Trophoblast cell (in vitro differentiated cells and primary cell): ENCODE measurements around the gene C2CD4D. TPM values are rescaled to one million over a fixed set of nuclear protein-coding genes. Genes with fewer than 3 reads are reported as not detected.

Experiments used
- DNase-seq, 2 donors: peaks; one replicate each; pipeline ENCODE4 v3.0.0-alpha.2; 2016
- H2AFZ ChIP-seq: 2 replicates; pipeline ENCODE4 v1.6.1; 2013; ENCODE audit warnings: low read length, moderate library complexity, mild to moderate bottlenecking; ENCODE audit not compliant: insufficient read depth, poor library complexity
- H2AK5ac ChIP-seq: 2 replicates; pipeline ENCODE4 v1.6.1; 2013; ENCODE audit warnings: mild to moderate bottlenecking, low read length
- H2BK120ac ChIP-seq: 2 replicates; pipeline ENCODE4 v1.6.1; 2013; ENCODE audit warnings: low read length, mild to moderate bottlenecking, moderate library complexity; ENCODE audit not compliant: insufficient read depth, poor library complexity
- H2BK12ac ChIP-seq: 2 replicates; pipeline ENCODE4 v1.6.1; 2013; ENCODE audit warnings: mild to moderate bottlenecking, low read length, moderate library complexity
- H2BK5ac ChIP-seq: 2 replicates; pipeline ENCODE4 v1.6.1; 2013; ENCODE audit warnings: low read length, low read depth, moderate library complexity, mild to moderate bottlenecking; ENCODE audit not compliant: poor library complexity
- H3K14ac ChIP-seq: 2 replicates; pipeline ENCODE4 v1.6.1; 2013; ENCODE audit warnings: mild to moderate bottlenecking, low read length
- H3K18ac ChIP-seq: 2 replicates; pipeline ENCODE4 v1.6.1; 2013; ENCODE audit warnings: mild to moderate bottlenecking, low read length
- H3K23ac ChIP-seq: 2 replicates; pipeline ENCODE4 v1.6.1; 2013; ENCODE audit warnings: low read length
- H3K27ac ChIP-seq: 2 replicates; pipeline ENCODE4 v1.5.1; 2013; ENCODE audit warnings: low read depth, mild to moderate bottlenecking, inconsistent platforms, low read length, moderate library complexity
- H3K27me3 ChIP-seq: 2 replicates; pipeline ENCODE4 v1.6.1; 2013; ENCODE audit warnings: inconsistent platforms, mild to moderate bottlenecking, low read length, moderate library complexity; ENCODE audit not compliant: insufficient read depth
- H3K36me3 ChIP-seq, 2 experiments: 1 replicate in 1 of 2; 2 replicates in 1 of 2; pipeline ENCODE4 v1.6.1; 2013; ENCODE audit warnings: low read length in 2 of 2, mild to moderate bottlenecking in 2 of 2, moderate library complexity in 1 of 2; ENCODE audit not compliant: insufficient read depth in 2 of 2, control insufficient read depth in 1 of 2
- H3K4ac ChIP-seq: 2 replicates; pipeline ENCODE4 v1.6.1; 2013; ENCODE audit warnings: low read depth, mild to moderate bottlenecking, low read length, moderate library complexity
- H3K4me1 ChIP-seq, 2 experiments: 1 replicate in 1 of 2; 2 replicates in 1 of 2; pipeline ENCODE4 v1.6.1; 2013; ENCODE audit warnings: low read length in 2 of 2, mild to moderate bottlenecking in 2 of 2, moderate library complexity in 1 of 2; ENCODE audit not compliant: insufficient read depth in 2 of 2, control insufficient read depth in 1 of 2
- H3K4me2 ChIP-seq: 2 replicates; pipeline ENCODE4 v1.6.1; 2013; ENCODE audit warnings: inconsistent platforms, mild to moderate bottlenecking, low read length, moderate library complexity
- H3K4me3 ChIP-seq: 2 replicates; pipeline ENCODE4 v1.5.1; 2013; ENCODE audit warnings: mild to moderate bottlenecking, low read depth, low read length, inconsistent platforms
- H3K79me1 ChIP-seq: one replicate; pipeline ENCODE4 v1.6.1; 2013; ENCODE audit warnings: low read length
- H3K79me2 ChIP-seq: 2 replicates; pipeline ENCODE4 v1.6.1; 2013; ENCODE audit warnings: low read length, mild to moderate bottlenecking; ENCODE audit not compliant: control insufficient read depth, insufficient read depth, poor library complexity
- H3K9ac ChIP-seq: 2 replicates; pipeline ENCODE4 v1.6.1; 2013; ENCODE audit warnings: mild to moderate bottlenecking, low read length
- H3K9me3 ChIP-seq: 2 replicates; pipeline ENCODE4 v1.6.1; 2013; ENCODE audit warnings: low read depth, mild to moderate bottlenecking, control low read depth, inconsistent platforms, low read length; ENCODE audit not compliant: insufficient read depth
- H4K12ac ChIP-seq: 2 replicates; pipeline ENCODE4 v1.6.1; 2013; ENCODE audit warnings: low read depth, mild to moderate bottlenecking, low read length, moderate library complexity
- H4K8ac ChIP-seq: 2 replicates; pipeline ENCODE4 v1.6.1; 2013; ENCODE audit warnings: low read depth, mild to moderate bottlenecking, low read length, moderate library complexity
- H4K91ac ChIP-seq: one replicate; pipeline ENCODE4 v1.6.1; 2013; ENCODE audit warnings: low read depth, mild to moderate bottlenecking, low read length, moderate library complexity
- WGBS: extraction: QIAGEN DNeasy Blood & Tissue Kit; methylation state at CpG from one replicate; pipeline ENCODE4 v1.1.7; 2013; ENCODE audit warnings: missing lambda C conversion rate; ENCODE audit not compliant: insufficient read length, insufficient coverage; ENCODE audit errors: extremely low coverage; 5-methylcytosine and 5-hydroxymethylcytosine counted together
- polyA plus RNA-seq: library from polyadenylated mRNA; stranded (reverse); fragments of 200-250 nt; gene quantifications from 2 replicates; pipeline ENCODE4 v1.2.3, GENCODE V29; 2013

The C2CD4D gene
- polyA plus RNA-seq: 1.8 and 2.0 TPM in 2 replicates

- Histone ChIP-seq H3K4me3 (peak within 1 kb of the TSS; percentile 55), H3K79me2 (peaks cover 8% of the 10 kb centered on the region), H3K4ac (peak within 1 kb of the TSS; percentile 40), H3K4me1 (peaks cover 24 to 31% of the 10 kb centered on the region in 2 experiments), H3K9me3 (peaks cover 2% of the 10 kb centered on the region), H3K27ac (no peak within 1 kb of the TSS), H3K27me3 (peaks cover 21% of the 10 kb centered on the region), H3K79me1 (peaks cover 16% of the 10 kb centered on the region), H2BK120ac (peak within 1 kb of the TSS; percentile 48), H4K8ac (peak within 1 kb of the TSS; percentile 84), H2AFZ (peak within 1 kb of the TSS; percentile 69), H3K9ac (no peak within 1 kb of the TSS), H2AK5ac (no peak within 1 kb of the TSS), H3K14ac (peak within 1 kb of the TSS; percentile 39), H4K12ac (peak within 1 kb of the TSS; percentile 76), H3K23ac (no peak within 1 kb of the TSS), H2BK5ac (no peak within 1 kb of the TSS), H2BK12ac (no peak within 1 kb of the TSS), H3K4me2 (peak within 1 kb of the TSS; percentile 59), H3K36me3 (no peaks in the 10 kb centered on the region), H3K18ac (peak within 1 kb of the TSS; percentile 76), H4K91ac (peak within 1 kb of the TSS; percentile 73)
- no CpG with 5 or more reads among the region's 47 CpGs for WGBS
- peak; percentile 53 to 71 for DNase-seq
These were observed at the start of gene C2CD4D for GRCh38 chr1:151839457-151840403. TSS of gene C2CD4D (minus strand) at chr1:151839820. CDS start at chr1:151838989, 831 bp downstream.

- H3K9me3 ChIP-seq: no peaks in the 10 kb centered on the region
- no peak overlapping the region for H4K12ac ChIP-seq
- H3K36me3 ChIP-seq: peaks cover 0 to 3% of the 10 kb centered on the region in 2 experiments
- no peak overlapping the region for H2BK5ac ChIP-seq
- H3K4me3 ChIP-seq: no peak overlapping the region
- H3K79me2 ChIP-seq: no peaks in the 10 kb centered on the region
- H4K8ac ChIP-seq: no peak overlapping the region
- H2AFZ ChIP-seq: no peak overlapping the region
- DNase-seq: peak in 1 of 2 donors; percentile 25
- no CpG with 5 or more reads among the region's 2 CpGs for WGBS
- H4K91ac ChIP-seq: no peak overlapping the region
- no peaks in the 10 kb centered on the region for H3K27me3 ChIP-seq
- H3K4ac ChIP-seq: no peak overlapping the region
- H3K4me2 ChIP-seq: no peak overlapping the region
- no peak overlapping the region for H2AK5ac ChIP-seq
- H3K79me1 ChIP-seq: no peaks in the 10 kb centered on the region
- H3K9ac ChIP-seq: no peak overlapping the region
- H2BK12ac ChIP-seq: no peak overlapping the region
- H3K14ac ChIP-seq: no peak overlapping the region
- no peak overlapping the region for H3K23ac ChIP-seq
- no peaks in the 10 kb centered on the region for H3K4me1 ChIP-seq
- no peak overlapping the region for H3K18ac ChIP-seq
- H3K27ac ChIP-seq: no peak overlapping the region
- H2BK120ac ChIP-seq: no peak overlapping the region
These were observed 49.5 kb upstream of the C2CD4D start for GRCh38 chr1:151888972-151889570.

GRCh38 chr1:151887028-151887427, 47.4 kb upstream of the C2CD4D start:
- Histone ChIP-seq H4K8ac (no peak overlapping the region), H3K9ac (no peak overlapping the region), H3K27me3 (no peaks in the 10 kb centered on the region), H3K4me1 (no peaks in the 10 kb centered on the region), H2AFZ (no peak overlapping the region), H3K36me3 (peaks cover 0 to 3% of the 10 kb centered on the region in 2 experiments), H3K18ac (no peak overlapping the region), H3K4ac (no peak overlapping the region), H2BK12ac (no peak overlapping the region), H2BK120ac (no peak overlapping the region), H3K23ac (no peak overlapping the region), H3K4me2 (no peak overlapping the region), H4K91ac (no peak overlapping the region), H3K27ac (no peak overlapping the region), H3K79me1 (no peaks in the 10 kb centered on the region), H2AK5ac (no peak overlapping the region), H4K12ac (no peak overlapping the region), H3K4me3 (no peak overlapping the region), H2BK5ac (no peak overlapping the region), H3K9me3 (no peaks in the 10 kb centered on the region), H3K14ac (no peak overlapping the region), H3K79me2 (no peaks in the 10 kb centered on the region)
- DNase-seq: peak in 1 of 2 donors; percentile 30
- no CpG with 5 or more reads among the region's 1 CpG for WGBS

GRCh38 chr1:151885479-151885878, 45.9 kb upstream of the C2CD4D start:
- no peak overlapping the region for H2BK12ac ChIP-seq
- DNase-seq: peak in 1 of 2 donors; percentile 59
- H3K4me1 ChIP-seq: no peaks in the 10 kb centered on the region
- no peaks in the 10 kb centered on the region for H3K9me3 ChIP-seq
- H2BK5ac ChIP-seq: no peak overlapping the region
- H3K4me2 ChIP-seq: no peak overlapping the region
- no peak overlapping the region for H4K12ac ChIP-seq
- H2AK5ac ChIP-seq: no peak overlapping the region
- peaks cover 0 to 3% of the 10 kb centered on the region in 2 experiments for H3K36me3 ChIP-seq
- H3K9ac ChIP-seq: no peak overlapping the region
- no peaks in the 10 kb centered on the region for H3K79me2 ChIP-seq
- no peak overlapping the region for H3K4ac ChIP-seq
- H3K18ac ChIP-seq: no peak overlapping the region
- H3K27me3 ChIP-seq: no peaks in the 10 kb centered on the region
- no peak overlapping the region for H3K27ac ChIP-seq
- no CpG with 5 or more reads among the region's 1 CpG for WGBS
- H3K79me1 ChIP-seq: no peaks in the 10 kb centered on the region
- no peak overlapping the region for H4K91ac ChIP-seq
- no peak overlapping the region for H3K23ac ChIP-seq
- no peak overlapping the region for H3K4me3 ChIP-seq
- H3K14ac ChIP-seq: no peak overlapping the region
- no peak overlapping the region for H2BK120ac ChIP-seq
- H4K8ac ChIP-seq: no peak overlapping the region
- H2AFZ ChIP-seq: no peak overlapping the region
